A549 (cell line): ENCODE results near the gene CSGALNACT2. TPM values are rescaled to one million over a fixed set of nuclear protein-coding genes. Genes with fewer than 3 reads are reported as not detected.

ENCODE experiments used
- ATAC-seq, 2 experiments: fragments of 200-7000 bp in 1 of 2; fragments of >200 bp in 1 of 2; cut with Nextera tagmentation in 1 of 2; cut with Tn5 transposase in 1 of 2; 3 replicates each; pipeline versions ENCODE4 v1.8.0 to v1.9.1; 2018 to 2020; ENCODE audit warnings: mild to moderate bottlenecking in 1 of 2, moderate library complexity in 1 of 2
- CTCF ChIA-PET: fragments of 300-600 bp; sonication (Branson Sonifier 250); formaldehyde crosslinking; extraction: SDS; loops from one replicate; lab custom pipeline; 2021; ENCODE audit warnings: antibody characterized with exemption, inconsistent platforms; lab: Yijun Ruan, JAX
- POLR2A ChIA-PET: fragments of 350-600 bp; formaldehyde crosslinking; extraction: SDS; loops from one replicate; lab custom pipeline; 2021; ENCODE audit warnings: antibody characterized with exemption, inconsistent platforms; lab: Yijun Ruan, JAX
- DNase-seq, 2 experiments: peaks; one replicate each; pipeline versions ENCODE4 v3.0.0 to v3.0.0-alpha.2; 2011 to 2016; ENCODE audit warnings: low read depth in 1 of 2, low spot score in 1 of 2
- FAIRE-seq: peaks from 2 replicates; lab custom pipeline; 2011; peaks lifted over from hg19 to GRCh38; lab: Jason Lieb, UNC
- H3K27ac ChIP-seq, 2 experiments: fragments of >200 bp; sonication (Bioruptor Twin); formaldehyde crosslinking; 3 replicates each; pipeline ENCODE4 v1.5.1; 2016 to 2017
- H3K4me1 ChIP-seq: fragments of >200 bp; sonication (Bioruptor Twin); formaldehyde crosslinking; 3 replicates; pipeline ENCODE4 v1.6.1; 2016
- H3K4me2 ChIP-seq: fragments of >200 bp; sonication (Bioruptor Twin); formaldehyde crosslinking; 3 replicates; pipeline ENCODE4 v1.6.1; 2016
- H3K4me3 ChIP-seq: fragments of >200 bp; sonication (Bioruptor Twin); formaldehyde crosslinking; 3 replicates; pipeline ENCODE4 v1.5.1; 2016
- H3K9me3 ChIP-seq: fragments of >200 bp; sonication (Bioruptor Twin); formaldehyde crosslinking; 3 replicates; pipeline ENCODE4 v1.6.1; 2016
- ATOH8 ChIP-seq: fragments of 250-450 bp; sonication (Bioruptor Pico); IDR thresholded peaks from 2 replicates; pipeline ENCODE4 v1.5.0; 2020; ENCODE audit warnings: low read depth, mild to moderate bottlenecking, moderate library complexity
- CBX8 ChIP-seq: fragments of 200-600 bp; sonication (generic); IDR thresholded peaks from 2 replicates; pipeline ENCODE4 v1.6.1; 2016
- CEBPB ChIP-seq, 2 experiments: fragments of >200 bp in 1 of 2; sonication (Bioruptor Twin) in 1 of 2; formaldehyde crosslinking in 1 of 2; IDR thresholded peaks; 2 replicates each; pipeline ENCODE4 v1.6.1; 2012 to 2016
- CHD4 ChIP-seq: fragments of 200-600 bp; sonication (generic); IDR thresholded peaks from 2 replicates; pipeline ENCODE4 v1.6.1; 2016; ENCODE audit warnings: antibody characterized with exemption, mild to moderate bottlenecking, borderline replicate concordance
- CTCF ChIP-seq: fragments of >200 bp; sonication (Bioruptor Twin); formaldehyde crosslinking; IDR thresholded peaks from 3 replicates; pipeline ENCODE4 v1.5.1; 2016
- EHF ChIP-seq: fragments of 250-450 bp; sonication (Bioruptor Pico); IDR thresholded peaks from 2 replicates; pipeline ENCODE4 v1.5.0; 2020; ENCODE audit warnings: mild to moderate bottlenecking
- FOSB ChIP-seq: fragments of 250-450 bp; sonication (Bioruptor Pico); IDR thresholded peaks from 2 replicates; pipeline ENCODE4 v1.5.0; 2020; ENCODE audit warnings: mild to moderate bottlenecking, moderate library complexity
- FOXS1 ChIP-seq: fragments of 250-450 bp; sonication (Bioruptor Pico); IDR thresholded peaks from 2 replicates; pipeline ENCODE4 v1.5.0; 2020; ENCODE audit warnings: mild to moderate bottlenecking, moderate library complexity
- HDAC2 ChIP-seq: fragments of 200-600 bp; sonication (generic); IDR thresholded peaks from 2 replicates; pipeline ENCODE4 v1.6.1; 2016
- HEYL ChIP-seq: fragments of 250-450 bp; sonication (Bioruptor Pico); IDR thresholded peaks from 2 replicates; pipeline ENCODE4 v1.8.0; 2021; ENCODE audit warnings: mild to moderate bottlenecking, moderate library complexity
- HOXB13 ChIP-seq: fragments of 250-450 bp; sonication (Bioruptor Pico); IDR thresholded peaks from 2 replicates; pipeline ENCODE4 v1.5.0; 2020; ENCODE audit warnings: low read depth, mild to moderate bottlenecking, moderate library complexity
- JUNB ChIP-seq: fragments of >200 bp; sonication (Bioruptor Twin); formaldehyde crosslinking; IDR thresholded peaks from 2 replicates; pipeline ENCODE4 v1.6.1; 2016
- MAZ ChIP-seq: fragments of 150-350 bp; IDR thresholded peaks from 2 replicates; pipeline ENCODE4 v1.6.1; 2014; ENCODE audit warnings: antibody characterized with exemption, low read depth, low read length, borderline replicate concordance
- MYC ChIP-seq: IDR thresholded peaks from 2 replicates; pipeline ENCODE4 v1.6.1; 2012; ENCODE audit warnings: mild to moderate bottlenecking, inconsistent platforms, low read length, improper control_type of control experiment, borderline replicate concordance
- NFE2L2 ChIP-seq: fragments of 150-350 bp; conservative IDR thresholded peaks from 2 replicates; pipeline ENCODE4 v1.6.1; 2014; ENCODE audit warnings: low read length
- NPAS2 ChIP-seq: fragments of 250-450 bp; sonication (Bioruptor Pico); IDR thresholded peaks from 2 replicates; pipeline ENCODE4 v1.8.0; 2022; ENCODE audit warnings: mild to moderate bottlenecking, moderate library complexity, borderline replicate concordance
- POLR2AphosphoS2 ChIP-seq: conservative IDR thresholded peaks from 2 replicates; pipeline ENCODE4 v1.6.1; 2012; ENCODE audit warnings: low read length, improper control_type of control experiment, inconsistent platforms
- RCOR1 ChIP-seq: fragments of 150-350 bp; IDR thresholded peaks from 2 replicates; pipeline ENCODE4 v1.6.1; 2014; ENCODE audit warnings: antibody characterized with exemption, low read length, low read depth
- REST ChIP-seq: fragments of 200-600 bp; sonication (generic); IDR thresholded peaks from 2 replicates; pipeline ENCODE4 v1.6.1; 2016; ENCODE audit warnings: antibody characterized with exemption, mild to moderate bottlenecking, moderate library complexity
- RFX5 ChIP-seq: fragments of 450-650 bp; IDR thresholded peaks from 2 replicates; pipeline ENCODE4 v1.7.1; 2014; ENCODE audit warnings: antibody characterized with exemption, mild to moderate bottlenecking, moderate library complexity
- RNF2 ChIP-seq: fragments of 200-600 bp; sonication (generic); IDR thresholded peaks from 2 replicates; pipeline ENCODE4 v1.6.1; 2016; ENCODE audit warnings: low read depth, mild to moderate bottlenecking, antibody characterized with exemption, moderate library complexity, borderline replicate concordance
- TP53 ChIP-seq: fragments of 250-450 bp; sonication (Bioruptor Pico); IDR thresholded peaks from 2 replicates; pipeline ENCODE4 v1.5.0; 2021; ENCODE audit warnings: mild to moderate bottlenecking, moderate library complexity
- ZFP36 ChIP-seq: fragments of 450-650 bp; IDR thresholded peaks from 2 replicates; pipeline ENCODE4 v1.6.1; 2014; ENCODE audit warnings: borderline replicate concordance; ENCODE audit not compliant: partially characterized antibody
- ZNF302 ChIP-seq: fragments of 250-450 bp; sonication (Bioruptor Pico); IDR thresholded peaks from 2 replicates; pipeline ENCODE4 v1.9.0; 2021; ENCODE audit warnings: inconsistent platforms, mild to moderate bottlenecking, moderate library complexity
- WGBS: methylation state at CpG from one replicate; pipeline ENCODE4 v1.1.6; 2017; ENCODE audit errors: missing lambda C conversion rate; 5-methylcytosine and 5-hydroxymethylcytosine counted together
- polyA plus RNA-seq, 4 experiments: library from polyadenylated mRNA; depleted of rRNA in 3 of 4; stranded (reverse); fragments of >200 nt; fragmentation: RNase III in 1 of 4; extraction: RNeasy Plus Mini Kit Qiagen cat#74134 plus additional on column Dnase treatment in 1 of 4; gene quantifications; 2 replicates in 3 of 4; 3 replicates in 1 of 4; pipeline ENCODE4 v1.2.3, GENCODE V29; 2011 to 2017
- TF ChIP-seq, protein P1 (sequence below): fragments of >200 bp; sonication (Bioruptor Twin); formaldehyde crosslinking; IDR thresholded peaks from 3 replicates; pipeline ENCODE4 v1.6.1; 2016
- TF ChIP-seq, protein P2 (sequence below): IDR thresholded peaks from 2 replicates; pipeline ENCODE4 v1.6.1; 2012

The CSGALNACT2 gene
- polyA plus RNA-seq, 2 of the 4 experiments (the other 2 are of a cell fraction), result 11.2 to 29.9 TPM

DNA sequence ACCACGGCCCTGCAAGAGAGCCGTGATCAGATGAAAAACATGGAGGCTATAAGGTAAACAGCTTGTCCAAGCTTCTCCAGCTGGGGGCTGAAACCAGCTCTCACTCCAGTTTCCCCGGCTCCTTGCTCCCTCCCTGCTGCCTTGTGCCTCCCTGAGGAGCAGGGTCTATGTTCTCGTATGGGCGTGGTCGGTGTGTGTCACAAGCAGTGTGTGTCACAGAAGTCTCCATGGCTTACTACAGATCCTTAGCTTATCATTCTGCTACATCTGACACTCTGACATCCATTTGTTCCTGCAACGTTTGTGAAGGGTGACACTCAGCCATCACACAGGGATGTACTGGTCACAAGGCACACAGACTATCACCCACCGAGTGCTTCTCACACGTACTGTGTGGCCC is 54.6 kb downstream of the CSGALNACT2 start:
- no peak overlapping the region for H3K27ac ChIP-seq
- H3K4me1 ChIP-seq, result no peaks in the 10 kb centered on the region
- H3K9me3 ChIP-seq, result no peaks in the 10 kb centered on the region
- no peak overlapping the region for H3K4me2 ChIP-seq
- CTCF ChIA-PET, result interaction anchor here (1.3 to 4.5 kb wide), 3 partner anchors 9 to 156 kb away, joined by 3 to 39 read pairs (median 4); no protein-coding TSS in a partner anchor
- TF ChIP-seq FOSB (CRISPR knock-in tag) (no peak), TP53 (CRISPR knock-in tag) (no peak), ZNF302 (no peak), NPAS2 (CRISPR knock-in tag) (no peak), CEBPB (IDR thresholded peaks at IDR 0.05) (no peak), ZFP36 (no peak), RCOR1 (no peak), MAZ (no peak), CBX8 (no peak), RNF2 (no peak), NFE2L2 (no peak), HDAC2 (no peak), JUNB (no peak), HEYL (CRISPR knock-in tag) (no peak), EHF (CRISPR knock-in tag) (no peak), MYC (no peak)
- TF ChIP-seq, protein P1, sequence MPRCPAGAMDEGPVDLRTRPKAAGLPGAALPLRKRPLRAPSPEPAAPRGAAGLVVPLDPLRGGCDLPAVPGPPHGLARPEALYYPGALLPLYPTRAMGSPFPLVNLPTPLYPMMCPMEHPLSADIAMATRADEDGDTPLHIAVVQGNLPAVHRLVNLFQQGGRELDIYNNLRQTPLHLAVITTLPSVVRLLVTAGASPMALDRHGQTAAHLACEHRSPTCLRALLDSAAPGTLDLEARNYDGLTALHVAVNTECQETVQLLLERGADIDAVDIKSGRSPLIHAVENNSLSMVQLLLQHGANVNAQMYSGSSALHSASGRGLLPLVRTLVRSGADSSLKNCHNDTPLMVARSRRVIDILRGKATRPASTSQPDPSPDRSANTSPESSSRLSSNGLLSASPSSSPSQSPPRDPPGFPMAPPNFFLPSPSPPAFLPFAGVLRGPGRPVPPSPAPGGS, result no peak
- no peak for ATAC-seq
- WGBS, result 84% methylated on average over 9 of the region's 9 CpGs
- no peak overlapping the region for H3K4me3 ChIP-seq
- FAIRE-seq, result no peak
- DNase-seq, result no peak
- POLR2A ChIA-PET, result no interaction called here

DNA sequence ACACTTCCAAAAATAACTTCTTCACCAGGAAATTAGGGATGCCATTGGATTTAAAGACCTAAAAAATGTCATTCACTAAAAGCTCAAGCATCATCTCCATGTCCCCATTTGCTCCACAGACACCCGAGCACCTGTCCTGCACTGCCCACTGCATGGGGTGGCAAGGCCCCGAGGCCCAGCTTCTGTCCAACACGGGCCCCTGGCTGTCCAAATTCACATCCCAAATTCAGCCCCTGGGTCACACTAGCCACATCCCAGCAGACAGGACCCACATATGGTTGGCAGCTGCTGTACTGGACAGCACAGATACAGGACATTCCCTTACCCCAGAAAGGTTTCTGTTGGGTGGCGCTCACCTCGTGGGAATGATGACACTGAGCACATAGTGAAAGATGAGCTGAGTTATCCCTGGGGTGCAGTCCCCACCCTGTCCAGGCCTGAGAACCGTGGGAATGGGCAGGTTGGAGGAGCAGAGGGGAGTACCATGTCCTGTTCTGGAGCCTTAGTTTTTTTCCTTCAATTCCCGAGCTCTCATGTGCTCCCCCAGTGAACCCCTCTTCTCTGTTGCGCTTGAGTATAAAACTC is 55.3 kb downstream of the CSGALNACT2 start:
- ATAC-seq (no peak), FAIRE-seq (no peak), DNase-seq (no peak)
- TF ChIP-seq RFX5, result no peak
- no peak for TF ChIP-seq FOSB (CRISPR knock-in tag)
- no peak for TF ChIP-seq REST
- no peak for TF ChIP-seq FOXS1
- no peak for TF ChIP-seq ATOH8
- TF ChIP-seq, protein P2, sequence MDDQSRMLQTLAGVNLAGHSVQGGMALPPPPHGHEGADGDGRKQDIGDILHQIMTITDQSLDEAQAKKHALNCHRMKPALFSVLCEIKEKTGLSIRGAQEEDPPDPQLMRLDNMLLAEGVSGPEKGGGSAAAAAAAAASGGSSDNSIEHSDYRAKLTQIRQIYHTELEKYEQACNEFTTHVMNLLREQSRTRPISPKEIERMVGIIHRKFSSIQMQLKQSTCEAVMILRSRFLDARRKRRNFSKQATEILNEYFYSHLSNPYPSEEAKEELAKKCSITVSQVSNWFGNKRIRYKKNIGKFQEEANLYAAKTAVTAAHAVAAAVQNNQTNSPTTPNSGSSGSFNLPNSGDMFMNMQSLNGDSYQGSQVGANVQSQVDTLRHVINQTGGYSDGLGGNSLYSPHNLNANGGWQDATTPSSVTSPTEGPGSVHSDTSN, result no peak
- no peak for TF ChIP-seq HOXB13 (CRISPR knock-in tag)
- no peak for TF ChIP-seq CHD4
- no peak for TF ChIP-seq POLR2AphosphoS2
- TF ChIP-seq, protein P1, result no peak
- TF ChIP-seq NFE2L2, result no peak
- no peak for TF ChIP-seq CBX8
- no peak for TF ChIP-seq CTCF
- WGBS, result 63% methylated on average over 8 of the region's 8 CpGs
- ChIA-PET CTCF (interaction anchor here (0.5 to 4.5 kb wide), 6 partner anchors 8 to 155 kb away, joined by 3 to 39 read pairs (median 4); no protein-coding TSS in a partner anchor), POLR2A (no interaction called here)
- Histone ChIP-seq H3K27ac (no peak overlapping the region), H3K4me3 (no peak overlapping the region), H3K9me3 (no peaks in the 10 kb centered on the region), H3K4me1 (no peaks in the 10 kb centered on the region), H3K4me2 (no peak overlapping the region)
